ENCODE measurements around the gene MMD2. TPM values are rescaled to one million over a fixed set of nuclear protein-coding genes. Genes with fewer than 3 reads are reported as not detected.

The MMD2 gene
- total and polyA plus RNA-seq, 2 of the 8 experiments (the other 6 are each of a cell fraction or from before 2014, with no cell fraction given) = 0.14 TPM; not detected in 1

- Histone ChIP-seq H4K8ac (ENCODE audit: extremely low read depth, insufficient read depth, low read length) (0 out of 2 replicates have a peak overlapping the region, but pooled peaks have one; percentile 59), H2BK20ac (ENCODE audit: low read length) (no peak overlapping the region), H3K23me2 (ENCODE audit: low read depth, low read length) (no peaks in the 10 kb centered on the region), H3K9ac (replicated peaks in 1 of 4; ENCODE audit: extremely low read depth in 1 of 4, low read depth in 3 of 4, low read length in 3 of 4) (no peak overlapping the region), H2BK120ac (replicated peaks; ENCODE audit: low read depth, low read length) (no peak overlapping the region), H2BK12ac (ENCODE audit: low read depth, low read length) (no peak overlapping the region), H2BK15ac (ENCODE audit: low read length) (no peak overlapping the region), H3K23ac (ENCODE audit: insufficient read length) (no peak overlapping the region), H3K18ac (ENCODE audit: extremely low read depth, low read length) (no peak overlapping the region), H3K4me2 (ENCODE audit: insufficient read depth in 1 of 2, low read depth in 2 of 2, low read length in 2 of 2) (peak overlapping the region in 1 of 2 experiments; percentile 28; a peak in 1 of 4 replicates), H3K79me2 (ENCODE audit: control insufficient read depth in 1 of 2, insufficient read depth in 2 of 2, low read length in 2 of 2) (no peaks in the 10 kb centered on the region), H3K9me3 (ENCODE audit: insufficient read depth in 2 of 2, low read depth in 1 of 2, low read length in 1 of 2) (no peaks in the 10 kb centered on the region), H3K27ac (ENCODE audit: low read depth, low read length) (no peak overlapping the region), H3K27me3 (replicated peaks in 1 of 4; ENCODE audit: control insufficient read depth in 3 of 4, extremely low read depth in 1 of 4, insufficient read depth in 3 of 4, low read length in 3 of 4) (no peaks in the 10 kb centered on the region), H4K5ac (ENCODE audit: insufficient read length, low read depth, low read length) (no peak overlapping the region), H3K56ac (replicated peaks; ENCODE audit: insufficient read length, low read depth, low read length) (no peak overlapping the region), H3K4me3 (ENCODE audit: extremely low read depth in 1 of 4, insufficient read depth in 2 of 4, low read depth in 3 of 4, low read length in 4 of 4) (no peak overlapping the region), H4K91ac (replicated peaks; ENCODE audit: insufficient read length, low read length) (no peak overlapping the region), H3K4me1 (replicated peaks in 1 of 4; ENCODE audit: control insufficient read depth in 3 of 4, insufficient read depth in 4 of 4, low read length in 3 of 4) (peaks cover 0 to 10% (median 4%) of the 10 kb centered on the region in 4 experiments; a peak in 2 of 7 replicates), H2BK5ac (ENCODE audit: low read depth, low read length) (no peak overlapping the region), H3K4ac (replicated peaks; ENCODE audit: insufficient read length, low read depth, low read length) (no peak overlapping the region), H2AK5ac (ENCODE audit: low read depth, low read length) (no peak overlapping the region), H4K20me1 (replicated peaks in 1 of 2; ENCODE audit: control insufficient read depth in 1 of 2, insufficient read depth in 2 of 2, low read length in 2 of 2) (no peaks in the 10 kb centered on the region), H3K14ac (ENCODE audit: insufficient read length) (no peak overlapping the region), H3K36me3 (ENCODE audit: control insufficient read depth in 2 of 4, insufficient read depth in 4 of 4, low read length in 3 of 4) (no peaks in the 10 kb centered on the region), H2AFZ (ENCODE audit: low read length) (0 out of 2 replicates have a peak overlapping the region, but pooled peaks have one; percentile 68), H3K79me1 (ENCODE audit: low read depth, low read length) (no peaks in the 10 kb centered on the region)
- CTCF ChIA-PET (ENCODE audit: partially characterized antibody) = no interaction called here
- FAIRE-seq (no peak), DNase-seq (ENCODE audit: low read depth in 1 of 2, low spot score in 2 of 2) (no peak)
- WGBS, 2 experiments (ENCODE audit: extremely low coverage in 1 of 2, insufficient coverage in 1 of 2, insufficient read length in 1 of 2, insufficient replicate concordance in 2 of 2, low coverage in 1 of 2, low lambda C conversion rate in 2 of 2, missing lambda C conversion rate in 1 of 2) = 77% methylated on average over 15 of the region's 19 CpGs; no CpG with 5 or more reads in 1 of the 2 experiments
- POLR2A ChIA-PET (ENCODE audit: partially characterized antibody) = no interaction called here
- TF ChIP-seq SAP30 (IDR thresholded peaks at IDR 0.05; ENCODE audit: insufficient read depth, insufficient replicate concordance, low read length) = no peak
- no peak for TF ChIP-seq RXRA (IDR thresholded peaks at IDR 0.05; ENCODE audit: insufficient read depth, low read depth, low read length)
- TF ChIP-seq TCF12 (IDR thresholded peaks at IDR 0.05; ENCODE audit: low read depth, low read length) = no peak
- no peak for TF ChIP-seq BACH1 (IDR thresholded peaks at IDR 0.05; ENCODE audit: low read length)
- no peak for TF ChIP-seq RAD21 (IDR thresholded peaks at IDR 0.05 in 1 of 2, conservative IDR thresholded peaks at IDR 0.05 in 1 of 2; ENCODE audit: low read depth in 2 of 2, low read length in 2 of 2)
- TF ChIP-seq KDM5A (IDR thresholded peaks at IDR 0.05; ENCODE audit: low read length) = no peak
- no peak for TF ChIP-seq HDAC2 (IDR thresholded peaks at IDR 0.05; ENCODE audit: borderline replicate concordance in 1 of 2, low read depth in 2 of 2, low read length in 2 of 2)
- no peak for TF ChIP-seq JUND (IDR thresholded peaks at IDR 0.05; ENCODE audit: low read length)
- TF ChIP-seq CTBP2 (IDR thresholded peaks at IDR 0.05; ENCODE audit: borderline replicate concordance, insufficient read depth, insufficient read length, low read length) = no peak
- no peak for TF ChIP-seq NRF1 (IDR thresholded peaks at IDR 0.05; ENCODE audit: low read depth, low read length)
- no peak for TF ChIP-seq EGR1 (IDR thresholded peaks at IDR 0.05; ENCODE audit: borderline replicate concordance, low read depth, low read length)
- no peak for TF ChIP-seq KDM4A (IDR thresholded peaks at IDR 0.05; ENCODE audit: low read depth, low read length, severe bottlenecking)
Observed at GRCh38 chr7:4871930-4872675, 86.9 kb downstream of the MMD2 start.

All from H1 (cell line).